GM08714 (cell line): ENCODE data around the gene CAPS2.

ENCODE experiments used
- H3K4me3 ChIP-seq: fragments of 200-500 bp; sonication (Bioruptor generic); 2 replicates; pipeline ENCODE4 v1.5.1; 2014; ENCODE audit warnings: mild to moderate bottlenecking, low read length, inconsistent platforms
- ZNF274 ChIP-seq: IDR thresholded peaks from 2 replicates; pipeline ENCODE4 v1.6.1; 2012; ENCODE audit warnings: mild to moderate bottlenecking, low read depth, low read length

Gene CAPS2

DNA sequence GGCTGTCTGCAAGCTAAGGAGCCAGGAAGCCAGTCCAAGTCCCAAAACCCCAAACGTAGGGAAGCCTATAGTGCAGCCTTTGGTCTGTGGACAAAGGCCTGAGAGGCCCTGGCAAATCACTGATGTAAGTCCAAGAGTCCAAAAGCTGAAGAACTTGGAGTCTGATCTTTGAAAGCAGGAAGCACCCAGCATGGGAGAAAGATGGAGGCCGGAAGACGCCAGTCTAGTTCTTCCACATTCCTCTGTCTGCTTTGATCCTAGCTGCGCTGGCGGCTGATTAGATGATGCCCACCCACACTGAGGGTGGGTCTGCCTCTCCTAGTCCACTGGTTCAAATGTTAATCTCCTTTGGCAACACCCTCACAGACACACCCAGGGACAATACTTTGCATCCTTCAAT lies 58.5 kb downstream of the CAPS2 start:
- H3K4me3 ChIP-seq: no peak overlapping the region
- TF ChIP-seq ZNF274: no peak

DNA sequence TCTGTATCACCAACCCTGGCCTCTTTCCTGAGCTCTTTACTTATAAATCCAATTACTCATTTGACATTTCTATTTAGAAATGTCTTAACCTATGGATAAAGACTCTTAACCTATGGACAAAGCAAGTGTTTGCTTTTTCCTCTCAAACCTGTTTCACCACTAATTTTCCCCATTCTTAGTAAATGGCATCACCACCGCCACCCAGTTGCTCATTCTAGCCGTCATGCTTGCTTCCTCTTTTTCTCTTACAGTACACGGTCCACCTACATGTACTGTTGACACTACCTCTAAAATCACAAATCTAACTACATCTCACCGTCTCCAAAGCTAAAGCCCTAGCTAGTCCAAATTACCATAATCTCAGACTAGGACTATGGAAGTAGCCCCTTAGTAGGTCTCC lies 60.0 kb downstream of the CAPS2 start:
- no peak for TF ChIP-seq ZNF274
- no peak overlapping the region for H3K4me3 ChIP-seq

DNA sequence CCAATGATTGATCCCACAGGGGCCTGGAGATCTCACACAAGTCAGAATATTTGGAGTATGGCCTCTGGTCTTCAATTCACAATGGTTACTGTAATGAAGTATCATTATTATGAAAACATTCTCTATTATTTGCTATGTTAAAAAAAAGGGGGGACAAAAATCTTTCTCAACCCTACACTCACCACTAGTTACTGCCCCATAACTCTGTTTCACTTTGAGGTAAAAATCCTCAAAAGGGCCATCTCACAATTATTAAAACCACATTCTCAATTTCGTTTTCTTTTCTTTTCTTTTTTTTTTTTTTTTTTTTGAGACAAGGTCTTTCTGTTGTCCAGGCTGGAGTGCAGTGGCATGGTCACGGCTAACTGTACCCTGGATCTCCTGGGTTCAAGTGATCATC lies 60.9 kb downstream of the CAPS2 start:
- no peak overlapping the region for H3K4me3 ChIP-seq
- no peak for TF ChIP-seq ZNF274

GRCh38 chr12:75260316-75260715 lies 69.8 kb downstream of the CAPS2 start:
- TF ChIP-seq ZNF274: no peak
- no peak overlapping the region for H3K4me3 ChIP-seq

- no peak overlapping the region for H3K4me3 ChIP-seq
- TF ChIP-seq ZNF274: no peak
Observed at GRCh38 chr12:75259143-75259542, 71.0 kb downstream of the CAPS2 start.

DNA sequence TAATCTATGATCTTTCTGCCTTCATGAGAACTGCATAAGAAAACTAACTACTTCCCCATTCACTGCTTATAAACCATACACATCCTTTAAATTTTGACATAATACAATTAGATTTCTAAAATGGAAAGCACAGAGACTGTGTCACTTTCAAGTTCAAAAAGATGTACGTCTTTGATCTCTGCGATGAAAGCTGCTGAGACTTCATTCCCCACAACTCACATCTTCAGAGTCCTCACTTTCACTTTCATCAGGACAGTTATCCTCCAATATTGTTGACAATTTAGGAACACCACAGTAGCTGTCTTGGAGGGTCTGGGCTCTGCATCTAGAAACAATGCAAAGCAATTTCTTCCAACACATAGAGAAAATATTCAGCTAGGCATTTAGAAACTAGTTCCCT lies 72.6 kb downstream of the CAPS2 start:
- TF ChIP-seq ZNF274: no peak
- no peak overlapping the region for H3K4me3 ChIP-seq

DNA sequence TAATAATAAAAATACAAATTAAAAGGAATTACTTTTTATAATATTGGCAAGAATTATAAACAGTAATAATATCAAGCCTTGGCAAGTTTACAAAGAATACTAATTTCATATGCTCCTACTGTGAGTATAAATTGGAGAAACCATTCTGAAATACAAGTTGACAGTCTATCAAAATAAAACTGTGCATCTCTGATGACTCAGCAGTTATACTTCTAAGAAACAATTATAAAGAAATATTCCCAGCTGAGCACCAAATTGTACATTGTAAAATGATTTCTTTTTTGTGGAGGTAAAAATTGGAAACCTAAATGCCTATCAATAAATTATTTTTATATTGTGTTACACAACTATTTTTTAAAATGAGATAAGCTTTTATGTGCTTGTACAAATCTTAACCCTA lies 85.0 kb downstream of the CAPS2 start:
- no peak for TF ChIP-seq ZNF274
- H3K4me3 ChIP-seq: no peak overlapping the region

DNA sequence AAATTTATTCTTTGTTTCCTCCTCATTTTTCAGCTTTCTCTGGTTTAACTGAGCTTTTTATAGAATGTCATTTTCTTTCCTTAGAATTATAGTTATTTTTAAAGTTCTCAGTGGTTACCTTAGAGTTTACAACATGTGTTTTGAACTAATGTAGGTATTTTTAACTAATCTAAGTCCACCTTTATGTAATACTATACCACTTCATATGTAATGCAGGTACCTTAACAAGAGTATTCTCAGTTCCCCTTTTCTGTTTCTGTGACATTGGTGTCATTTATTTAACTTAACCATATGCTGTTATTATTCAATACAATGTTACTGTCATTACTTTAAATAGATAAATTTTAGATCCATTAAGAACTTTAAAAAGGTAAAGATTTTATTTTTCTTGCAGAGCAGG lies 90.1 kb downstream of the CAPS2 start:
- no peak for TF ChIP-seq ZNF274
- no peak overlapping the region for H3K4me3 ChIP-seq

GRCh38 chr12:75236206-75236605 lies 93.9 kb downstream of the CAPS2 start:
- no peak overlapping the region for H3K4me3 ChIP-seq
- no peak for TF ChIP-seq ZNF274

GRCh38 chr12:75227132-75227531 lies 103.0 kb downstream of the CAPS2 start:
- TF ChIP-seq ZNF274: no peak
- H3K4me3 ChIP-seq: no peak overlapping the region
